Motor neuron (in vitro differentiated cells): Measurements from ENCODE around the gene CKAP2L. TPM values are rescaled to one million over a fixed set of nuclear protein-coding genes. Genes with fewer than 3 reads are reported as not detected.

ENCODE experiments used
- ATAC-seq, 8 experiments: fragments of 200-7000 bp; cut with Tn5 transposase; replicated peaks in 6 of 8; 2 replicates each; pipeline ENCODE4 v1.8.0; 2021; ENCODE audit warnings: mild to moderate bottlenecking in 8 of 8, moderate library complexity in 8 of 8
- H3K27ac ChIP-seq, 2 donors: fragments of 250-450 bp; sonication (Bioruptor Pico); 2 replicates each; pipeline ENCODE4 v1.9.0; 2021; ENCODE audit warnings: antibody characterized with exemption in 2 of 2, mild to moderate bottlenecking in 2 of 2, moderate library complexity in 1 of 2
- H3K4me1 ChIP-seq, 2 donors: fragments of 250-450 bp; sonication (Bioruptor Pico); replicated peaks in 1 of 2; 2 replicates each; pipeline ENCODE4 v1.6.1; 2021; ENCODE audit warnings: antibody characterized with exemption in 2 of 2, mild to moderate bottlenecking in 2 of 2, moderate library complexity in 1 of 2
- H3K4me3 ChIP-seq, 5 donors: fragments of 250-450 bp; sonication (Bioruptor Pico); 2 replicates each; pipeline ENCODE4 v1.9.0; 2021; ENCODE audit warnings: antibody characterized with exemption in 5 of 5, mild to moderate bottlenecking in 5 of 5, moderate library complexity in 4 of 5
- WGBS, 10 experiments: fragments of 450-650 bp; shearing (Covaris generic); methylation state at CpG; one replicate each; pipeline ENCODE4 v1.0.0; 2022; 5-methylcytosine and 5-hydroxymethylcytosine counted together
- in situ Hi-C, 9 experiments: fragments of 400-800 bp; cut with MboI; loops; one replicate each; pipeline ENCODE4 v1.15.0; 2021; ENCODE audit warnings: low sequenced_read_pairs in 9 of 9, low pct_unique_long_range_greater_than_20kb in 2 of 9; ENCODE audit not compliant: unreplicated experiment in 9 of 9
- total RNA-seq, 8 experiments: library from RNA; unstranded; fragments of 300-600 nt; gene quantifications; 2 replicates each; pipeline versions ENCODE4 v1.2.3 to v1.2.4, GENCODE V29; 2022

The CKAP2L gene
- total RNA-seq: 10 to 100 TPM in 3 of 8 experiments, 1 to 10 TPM in 3, under 1 TPM in 2; 0.73 to 22.5 (median 1.2) TPM

DNA sequence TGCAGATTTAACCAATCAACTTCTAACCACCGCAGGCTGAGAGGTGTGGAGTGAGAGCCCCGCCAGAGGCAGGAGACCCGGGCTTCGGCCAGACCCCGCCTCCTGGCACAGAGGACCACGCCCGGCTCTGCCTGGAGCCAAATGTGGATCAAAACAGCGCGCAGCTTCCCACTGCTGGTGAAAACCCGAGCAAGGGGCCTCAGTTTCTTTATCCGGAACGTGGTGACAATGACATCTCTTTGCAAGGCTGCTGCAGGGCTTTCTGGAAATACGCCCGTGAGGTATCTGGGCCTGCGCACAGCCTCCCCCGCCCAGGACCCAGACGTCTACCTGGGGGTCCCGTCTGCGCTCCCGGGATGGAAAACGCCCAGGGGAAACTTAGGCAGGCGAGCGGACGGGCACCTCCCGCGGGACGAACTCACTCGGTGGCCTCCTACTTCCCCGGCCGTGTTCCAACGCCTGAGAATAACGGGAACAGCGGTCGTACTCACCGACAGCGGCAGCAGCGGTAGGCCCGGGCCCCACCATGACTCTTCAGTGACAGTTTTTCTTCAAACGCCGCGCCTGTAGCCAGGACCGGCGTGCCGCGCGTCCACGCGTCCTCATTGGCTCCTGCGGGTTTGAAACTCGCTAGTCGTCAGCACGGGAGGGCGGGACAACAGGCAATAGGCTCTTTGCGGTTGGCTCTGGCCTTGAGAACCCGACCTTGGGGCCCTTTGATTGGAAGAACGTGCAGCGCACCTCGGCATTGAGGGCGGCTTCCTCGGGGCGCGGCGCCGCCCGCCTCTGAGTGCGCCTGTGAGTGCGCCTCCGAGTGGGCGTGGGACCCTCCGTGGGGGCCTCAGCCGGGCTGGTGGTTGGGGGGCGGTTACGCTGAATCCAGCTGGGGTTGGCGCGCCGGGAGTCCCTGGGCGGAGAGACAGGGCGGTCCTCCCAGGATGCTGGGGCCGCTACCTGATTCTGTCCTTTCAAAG lies at the start of gene CKAP2L:
CKAP2L (minus strand) TSS at position 539 of the 974 bp plus-strand sequence; CDS start at position 528, 11 bp downstream.
- in situ Hi-C loops: loop anchor here in 3 of 9 experiments (25.0 kb wide), 1 partner anchor 173 kb away; no protein-coding TSS in a partner anchor
- ATAC-seq: peak; percentile 96 to 99 (median 98)
- 0% methylated on average over 2 to 19 of the region's 79 CpGs; no CpG with 5 or more reads in 6 of the 10 experiments for WGBS, 10 experiments
- Histone ChIP-seq H3K4me1 (peaks cover 5 to 6% of the 10 kb centered on the region in 2 donors), H3K4me3 (peak within 1 kb of the TSS; percentile 49 to 70 (median 52)), H3K27ac (peak within 1 kb of the TSS in 1 of 2 donors; percentile 56)

GRCh38 chr2:112813280-112813966 lies 49.0 kb upstream of the CKAP2L start:
- Histone ChIP-seq H3K4me1 (peaks cover 17 to 24% of the 10 kb centered on the region in 2 donors), H3K4me3 (no peak overlapping the region), H3K27ac (no peak overlapping the region)
- WGBS, 10 experiments: 70 to 100% (median 89%) methylated on average over 2 to 9 of the region's 10 CpGs; no CpG with 5 or more reads in 1 of the 10 experiments
- ATAC-seq: no peak
- in situ Hi-C loops: no loop called here

- WGBS, 10 experiments: 8 to 50% (median 20%) methylated on average over 1 to 12 of the region's 14 CpGs
- H3K4me3 ChIP-seq: no peak overlapping the region
- H3K4me1 ChIP-seq: peaks cover 13 to 18% of the 10 kb centered on the region in 2 donors
- in situ Hi-C loops: no loop called here
- peak in 7 of 8 experiments; percentile 54 to 94 (median 74) for ATAC-seq
- no peak overlapping the region for H3K27ac ChIP-seq
Observed at GRCh38 chr2:112812318-112813267, 48.2 kb upstream of the CKAP2L start.

DNA sequence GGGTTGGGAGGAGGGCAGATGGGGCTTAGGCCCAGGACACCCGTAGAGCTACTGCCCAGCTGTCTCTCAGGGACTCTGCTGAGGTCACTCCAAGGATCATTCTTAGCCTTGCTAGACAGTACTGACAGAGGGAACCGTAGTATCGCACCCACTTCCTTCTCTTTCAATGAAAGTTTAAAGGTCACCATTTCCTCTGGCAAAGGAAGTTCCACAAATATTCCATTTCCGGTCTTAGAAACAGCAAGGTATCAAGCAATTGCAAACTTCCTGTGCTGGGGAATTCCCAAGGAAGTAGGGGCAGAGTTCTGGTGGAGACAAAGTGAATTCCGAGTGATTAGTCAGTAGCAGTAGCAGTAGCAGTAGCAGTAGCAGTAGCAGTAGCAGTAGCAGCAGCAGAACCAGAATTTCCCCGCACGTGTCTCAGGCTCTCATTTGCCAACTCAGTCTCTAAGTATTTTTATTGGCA lies 47.5 kb upstream of the CKAP2L start:
- peaks cover 13 to 18% of the 10 kb centered on the region in 2 donors for H3K4me1 ChIP-seq
- no peak overlapping the region for H3K27ac ChIP-seq
- peak in 2 of 8 experiments; percentile 4 to 28 for ATAC-seq
- in situ Hi-C loops: no loop called here
- no peak overlapping the region for H3K4me3 ChIP-seq
- WGBS, 10 experiments: 7 to 100% (median 83%) methylated on average over 1 to 5 of the region's 7 CpGs; no CpG with 5 or more reads in 1 of the 10 experiments

- Histone ChIP-seq H3K4me3 (no peak overlapping the region), H3K4me1 (peaks cover 13 to 18% of the 10 kb centered on the region in 2 donors), H3K27ac (no peak overlapping the region)
- in situ Hi-C loops: no loop called here
- 20 to 100% (median 78%) methylated on average over 1 to 3 of the region's 3 CpGs; no CpG with 5 or more reads in 3 of the 10 experiments for WGBS, 10 experiments
- ATAC-seq: peak in 1 of 8 experiments; percentile 3
Observed at GRCh38 chr2:112811276-112811831, 46.9 kb upstream of the CKAP2L start.

DNA sequence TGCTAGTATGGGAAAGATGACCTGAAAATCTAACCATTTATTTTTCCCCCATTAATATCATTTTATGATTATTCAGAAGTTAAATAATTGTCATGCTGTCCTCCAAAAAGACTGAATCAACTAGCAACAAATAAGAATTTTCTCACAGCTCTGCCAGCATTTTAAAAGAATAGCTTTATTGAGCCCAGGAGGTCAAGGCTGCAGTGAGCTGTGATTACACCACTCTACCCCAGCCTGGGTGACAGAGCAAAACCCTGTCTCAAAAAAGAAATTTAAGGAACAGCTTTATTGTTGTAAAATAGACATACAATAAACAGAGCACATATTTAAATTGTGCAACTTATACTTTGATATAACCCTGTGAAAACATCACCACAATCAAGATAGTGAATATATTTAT lies 44.7 kb upstream of the CKAP2L start:
- Histone ChIP-seq H3K27ac (no peak overlapping the region), H3K4me1 (peaks cover 13 to 22% of the 10 kb centered on the region in 2 donors), H3K4me3 (no peak overlapping the region)
- in situ Hi-C loops: no loop called here
- no peak for ATAC-seq

- in situ Hi-C loops: no loop called here
- Histone ChIP-seq H3K27ac (no peak overlapping the region), H3K4me3 (no peak overlapping the region), H3K4me1 (peaks cover 2 to 12% of the 10 kb centered on the region in 2 donors)
- WGBS, 10 experiments: 43 to 100% (median 88%) methylated on average over 1 to 3 of the region's 3 CpGs
- ATAC-seq: no peak
Observed at GRCh38 chr2:112807233-112807807, 42.9 kb upstream of the CKAP2L start.

GRCh38 chr2:112805542-112805941 lies 41.1 kb upstream of the CKAP2L start:
- in situ Hi-C loops: no loop called here
- Histone ChIP-seq H3K27ac (no peak overlapping the region), H3K4me1 (peaks cover 0 to 11% of the 10 kb centered on the region in 2 donors), H3K4me3 (no peak overlapping the region)
- peak in 2 of 8 experiments; percentile 29 to 75 for ATAC-seq
- WGBS, 10 experiments: 40 to 100% (median 95%) methylated on average over 1 to 6 of the region's 11 CpGs; no CpG with 5 or more reads in 2 of the 10 experiments

GRCh38 chr2:112803691-112804521 lies 39.5 kb upstream of the CKAP2L start:
- 0 to 95% (median 61%) methylated on average over 1 to 4 of the region's 5 CpGs; no CpG with 5 or more reads in 1 of the 10 experiments for WGBS, 10 experiments

DNA sequence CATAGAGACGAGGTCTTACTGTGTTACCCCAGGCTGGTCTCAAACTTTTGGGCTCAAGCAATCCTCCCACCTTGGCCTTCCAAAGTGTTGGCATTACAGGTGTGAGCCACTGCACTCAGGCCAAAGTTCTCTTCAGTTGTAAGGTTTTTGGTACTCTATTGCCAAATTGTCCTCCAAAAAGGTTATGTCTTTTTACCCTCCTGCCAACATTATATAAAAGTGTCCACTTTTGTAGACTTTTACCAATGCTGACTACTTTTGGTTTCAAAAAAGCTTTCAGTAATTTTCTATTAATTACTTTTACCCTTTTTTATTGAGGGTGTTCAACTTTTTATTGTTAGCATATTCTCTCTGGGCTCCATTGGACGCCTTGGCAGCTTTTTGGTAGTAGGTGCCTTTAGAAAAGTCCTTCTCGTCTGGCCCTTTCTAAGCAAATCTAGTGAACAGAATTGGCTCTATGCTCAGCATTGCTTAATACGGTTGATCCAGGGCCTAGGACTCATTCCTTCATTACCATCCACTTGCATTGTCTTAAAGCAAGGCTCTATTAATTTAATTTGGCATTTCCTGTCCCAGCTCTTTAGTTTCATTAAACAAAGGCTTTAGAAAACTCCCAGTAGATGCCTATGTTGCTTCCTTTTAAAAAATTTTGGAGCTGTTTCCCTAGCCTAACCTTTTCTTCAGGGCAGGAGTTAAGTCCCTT lies 36.6 kb upstream of the CKAP2L start:
- in situ Hi-C loops: no loop called here
- Histone ChIP-seq H3K27ac (no peak overlapping the region), H3K4me3 (no peak overlapping the region), H3K4me1 (peaks cover 0 to 11% of the 10 kb centered on the region in 2 donors)
- no peak for ATAC-seq
- WGBS, 10 experiments: 60 to 94% (median 78%) methylated on average over 1 to 4 of the region's 4 CpGs

More at GRCh38 chr2:112803691-112804521, 39.5 kb upstream of the CKAP2L start:
- in situ Hi-C loops: no loop called here
- Histone ChIP-seq H3K4me3 (no peak overlapping the region), H3K4me1 (peaks cover 0 to 11% of the 10 kb centered on the region in 2 donors), H3K27ac (no peak overlapping the region)
- ATAC-seq: peak in 6 of 8 experiments; percentile 44 to 96 (median 68)
